Dedifferentiated amniotic fluid mesenchymal stem cell (primary cell): ENCODE data around the gene HSPG2.
"Not testable (repeated sequence)": the region's sequence is repeated elsewhere in the genome, so short reads cannot be mapped to it uniquely, and the experiment has no call there.

ENCODE experiments used
- DNase-seq: peaks from one replicate; pipeline ENCODE4 v3.0.0-alpha.2; 2016; ENCODE audit errors: extremely low spot score

Gene HSPG2

DNA sequence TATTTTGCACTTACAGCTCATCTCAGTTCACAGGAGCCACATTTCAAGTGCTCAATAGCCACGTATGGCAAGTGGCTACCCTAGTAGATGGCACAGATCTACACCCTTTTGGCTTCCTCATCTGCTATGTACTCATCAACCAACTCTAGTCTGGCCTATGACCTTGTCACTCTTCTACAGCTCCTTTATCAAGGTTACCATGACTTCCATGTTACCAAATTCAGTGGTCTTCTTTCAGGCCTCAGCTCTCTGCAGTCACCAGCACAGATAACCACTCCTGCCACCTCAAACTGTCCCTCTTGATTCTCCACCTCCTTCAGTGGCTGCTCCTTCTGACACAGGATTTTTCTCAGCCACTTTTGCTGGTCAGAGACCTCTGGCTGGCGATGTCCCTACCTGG, 142.5 kb downstream of the HSPG2 start:
- DNase-seq, result no peak

DNA sequence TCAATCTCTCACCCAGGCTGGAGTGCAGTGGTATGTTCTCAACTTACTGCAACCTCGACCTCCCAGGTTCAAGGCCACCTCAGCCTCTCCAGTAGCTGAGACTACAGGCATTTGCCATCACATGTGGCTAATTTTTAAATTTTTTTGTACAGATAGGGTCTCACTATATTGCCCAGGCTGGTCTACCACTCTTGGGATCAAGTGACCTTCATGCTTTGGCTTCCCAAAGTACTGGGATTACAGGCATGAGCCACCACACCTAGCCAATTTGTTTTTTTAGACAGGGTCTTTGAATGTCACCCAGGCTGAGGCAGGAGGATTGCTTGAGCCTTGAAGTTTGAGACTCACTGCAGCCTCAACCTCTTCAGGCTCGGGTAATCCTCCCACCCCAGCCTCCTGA, 144.0 kb downstream of the HSPG2 start:
- no peak for DNase-seq

DNA sequence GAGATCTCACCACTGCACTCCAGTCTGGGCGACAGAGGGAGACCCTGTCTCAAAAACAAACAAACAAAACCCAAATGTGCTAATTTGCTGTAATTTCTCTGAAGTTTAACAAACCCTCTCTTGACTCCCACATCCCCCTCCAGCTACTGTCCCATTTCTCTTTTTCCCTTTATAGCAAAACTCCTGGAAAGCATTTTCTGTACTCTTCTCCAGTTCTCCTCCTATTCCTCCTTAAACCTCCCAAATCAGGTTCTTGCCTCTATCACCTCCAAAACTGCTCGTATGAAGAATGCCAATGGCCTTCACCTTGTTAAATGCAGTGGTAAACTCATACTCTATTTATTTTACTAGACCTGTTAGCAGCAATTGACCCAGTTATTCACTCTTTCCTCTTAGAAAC, 150.5 kb downstream of the HSPG2 start:
- no peak for DNase-seq

DNA sequence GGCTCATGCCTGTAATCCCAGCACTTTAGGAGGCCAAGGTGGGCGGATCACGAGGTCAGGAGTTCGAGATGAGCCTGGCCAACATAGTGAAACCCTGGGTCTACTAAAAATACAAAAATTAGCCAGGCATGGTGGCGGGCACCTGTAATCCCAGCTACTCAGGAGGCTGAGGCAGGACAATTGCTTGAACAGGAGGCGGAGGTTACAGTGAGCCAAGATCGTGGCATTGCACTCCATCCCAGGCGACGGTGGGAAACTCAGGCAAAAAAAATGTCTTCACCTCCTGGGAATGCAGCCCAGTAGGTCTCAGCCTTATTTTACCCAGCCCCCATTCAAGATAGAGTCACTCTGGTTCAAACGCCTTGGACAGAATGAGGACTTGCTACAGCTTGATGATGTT, 151.3 kb downstream of the HSPG2 start:
- not testable (repeated sequence) for DNase-seq

DNA sequence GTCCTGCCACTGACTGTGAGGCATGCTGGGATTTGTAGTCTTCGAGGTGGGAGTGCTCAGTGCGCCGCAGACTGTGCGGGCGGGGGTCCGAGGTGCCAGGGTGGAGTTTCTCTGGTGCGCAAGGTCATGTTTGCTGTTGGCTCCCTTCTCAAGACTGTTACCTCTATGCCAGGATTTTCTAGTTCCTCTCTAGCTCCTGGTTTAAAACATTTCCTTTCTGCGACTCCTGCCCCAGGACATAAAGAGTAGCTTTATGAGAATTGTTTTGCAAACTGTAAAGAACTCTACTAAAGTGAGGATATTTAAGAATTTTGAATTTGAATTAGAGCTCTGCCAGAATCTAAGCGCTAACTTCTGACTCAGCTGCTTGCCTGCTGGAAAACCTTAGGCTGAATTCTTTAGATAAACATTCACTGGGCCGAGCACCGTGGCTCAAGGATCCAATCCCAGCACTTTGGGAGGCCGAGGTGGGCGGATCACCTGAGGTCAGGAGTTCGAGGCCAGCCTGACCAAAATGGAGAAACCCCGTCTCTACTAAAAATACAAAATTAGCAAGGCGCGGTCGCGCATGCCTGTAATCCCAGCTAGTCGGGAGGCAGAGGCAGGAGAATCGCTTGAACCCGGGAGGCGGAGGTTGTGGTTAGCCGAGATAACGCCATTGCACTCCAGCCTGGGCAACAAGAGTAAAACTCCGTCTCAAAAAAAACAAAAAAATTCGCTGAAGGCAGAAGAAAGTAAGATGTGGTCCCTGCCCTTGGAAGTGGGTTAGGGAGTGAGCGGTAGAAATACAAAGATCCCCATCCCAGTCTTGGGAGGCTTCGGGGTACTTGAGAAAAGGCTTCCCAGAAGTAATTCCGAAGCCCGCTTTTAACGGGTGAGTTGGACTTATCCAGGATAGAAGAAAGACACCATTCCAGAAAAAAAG, 153.2 kb downstream of the HSPG2 start:
- DNase-seq, result peak; percentile 52

DNA sequence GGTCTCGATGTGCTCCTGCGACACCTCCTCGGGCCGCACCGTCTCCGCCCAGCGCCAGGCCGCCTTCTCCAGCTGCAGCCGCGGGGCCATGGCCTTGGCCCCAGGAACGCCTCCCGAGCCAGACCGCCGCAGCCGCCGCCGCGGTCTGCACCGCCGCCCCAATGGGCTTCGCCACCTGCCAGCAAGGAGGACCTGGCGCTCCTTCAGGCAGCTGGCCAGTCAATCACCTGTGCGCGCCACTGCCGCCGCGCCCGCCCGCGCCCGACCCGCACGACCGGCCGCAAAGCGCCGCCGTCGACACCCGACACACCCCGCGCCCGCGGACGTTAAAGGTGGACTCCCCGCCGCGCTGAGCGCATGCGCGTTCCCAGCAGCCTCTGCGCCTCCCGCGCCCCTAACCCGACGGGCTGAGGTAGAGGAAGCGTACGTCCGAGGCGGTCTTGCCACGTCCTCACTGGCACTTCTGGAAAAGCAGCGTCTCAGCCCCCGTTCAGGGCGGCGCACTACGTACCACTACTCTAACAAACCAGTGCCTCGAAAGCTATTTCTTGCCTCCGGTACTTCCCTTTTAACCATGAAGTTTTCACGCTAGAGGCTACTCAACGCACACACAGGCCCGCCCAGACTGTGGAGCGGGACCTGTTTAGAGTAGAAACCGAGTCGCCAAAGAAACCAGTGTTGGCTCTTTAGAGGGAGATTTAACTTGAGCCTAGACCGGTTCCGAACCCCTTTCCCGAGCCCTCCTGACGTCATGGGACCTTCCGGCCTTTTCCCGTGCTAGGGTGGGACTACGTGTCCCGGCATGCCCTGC, 154.0 kb downstream of the HSPG2 start, which contains the start of gene USP48:
Gene USP48, minus strand, starts transcription at position 282 of the 811 bp plus-strand sequence. Its CDS starts 192 bp downstream, at position 90.
- DNase-seq, result peak; percentile 97

DNA sequence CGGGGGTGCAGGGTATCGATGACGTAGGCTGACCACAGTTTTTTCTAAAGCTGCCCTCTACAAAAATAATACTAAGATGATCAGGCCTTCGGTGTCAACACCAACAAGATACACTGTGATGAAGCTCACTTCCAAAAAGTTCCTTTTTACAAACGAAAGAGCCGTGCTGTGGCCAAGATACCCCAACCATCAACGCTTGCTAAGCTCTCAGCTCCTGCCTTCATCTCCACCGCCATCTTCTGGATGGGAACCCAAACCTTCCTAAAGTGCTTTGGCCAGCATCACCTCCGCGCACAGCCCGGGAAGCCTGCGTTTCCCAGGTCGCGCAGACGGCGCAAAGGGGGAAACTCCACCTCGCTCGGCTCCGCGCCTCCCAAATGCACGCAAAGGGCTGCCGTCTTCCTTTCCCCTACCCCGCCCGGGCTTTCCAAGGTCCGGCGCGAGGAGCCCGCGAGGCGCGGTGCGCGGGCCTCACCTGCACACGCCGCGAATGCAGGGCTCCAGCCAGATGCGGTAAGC, 154.7 kb downstream of the HSPG2 start:
- DNase-seq, result peak; percentile 28

DNA sequence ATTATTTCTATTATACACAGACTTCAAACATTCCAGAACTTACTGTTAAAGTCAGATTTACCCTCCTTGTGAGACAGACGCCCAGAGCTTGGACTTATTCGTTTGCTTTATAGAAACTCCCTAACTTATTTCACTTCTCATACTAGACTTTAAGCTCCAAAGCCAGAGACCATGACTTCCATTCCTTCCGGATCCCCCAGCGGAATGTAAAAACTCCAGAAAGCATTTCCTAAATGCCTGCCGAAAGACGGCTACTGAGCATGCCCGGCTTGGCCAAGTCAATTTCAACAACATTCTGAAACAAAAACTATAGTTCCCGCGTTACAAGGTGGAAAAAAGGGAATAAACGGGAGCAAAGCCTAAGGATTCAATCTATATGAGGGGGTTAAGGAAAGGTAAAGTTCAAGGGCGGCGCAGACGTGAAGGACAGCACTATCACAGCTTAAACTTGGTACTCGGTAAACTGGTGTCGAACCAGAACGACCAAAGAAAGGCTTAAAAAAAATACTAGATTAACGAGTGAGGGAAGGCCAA, 155.2 kb downstream of the HSPG2 start:
- DNase-seq, result peak; percentile 65

DNA sequence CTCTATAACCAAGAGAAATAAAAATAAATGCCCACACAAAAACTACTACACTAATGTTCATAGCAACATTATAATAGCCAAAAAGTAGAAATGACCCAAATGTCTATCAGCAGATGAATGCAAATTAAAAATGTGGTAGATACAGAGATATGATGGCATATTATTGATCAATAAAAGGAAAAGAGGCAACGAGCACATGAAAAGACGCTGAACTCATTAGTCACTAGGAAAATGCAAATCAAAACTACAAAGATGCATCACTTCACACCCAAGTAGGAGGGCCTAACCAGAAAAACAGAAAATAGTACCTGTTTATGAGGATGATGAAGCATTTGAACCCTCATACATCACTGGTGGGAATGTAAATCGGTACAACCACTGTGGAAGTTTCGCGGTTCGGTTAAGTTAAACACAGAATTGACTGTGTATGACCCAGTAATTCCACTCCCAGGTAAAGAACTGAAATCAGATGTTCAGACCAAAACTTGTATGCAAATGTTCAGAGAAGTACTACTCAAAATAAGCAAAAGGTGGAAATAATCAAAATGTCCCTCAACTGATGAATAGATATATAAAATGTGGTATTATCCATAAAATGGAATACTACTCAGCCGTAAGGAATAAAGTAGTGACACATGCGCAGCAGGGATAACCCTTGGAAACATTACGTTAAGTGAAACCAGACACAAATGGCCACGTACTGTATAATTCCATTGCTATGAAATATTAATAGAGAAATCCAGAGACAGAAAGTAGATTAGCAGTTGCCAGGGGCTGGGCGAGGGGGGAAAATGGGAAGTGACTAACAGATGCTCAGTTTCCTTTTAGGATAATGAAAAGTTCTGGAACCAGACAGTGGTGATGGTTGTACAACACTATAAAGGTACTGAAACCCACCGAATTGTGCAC, 157.2 kb downstream of the HSPG2 start:
- DNase-seq, result no peak

DNA sequence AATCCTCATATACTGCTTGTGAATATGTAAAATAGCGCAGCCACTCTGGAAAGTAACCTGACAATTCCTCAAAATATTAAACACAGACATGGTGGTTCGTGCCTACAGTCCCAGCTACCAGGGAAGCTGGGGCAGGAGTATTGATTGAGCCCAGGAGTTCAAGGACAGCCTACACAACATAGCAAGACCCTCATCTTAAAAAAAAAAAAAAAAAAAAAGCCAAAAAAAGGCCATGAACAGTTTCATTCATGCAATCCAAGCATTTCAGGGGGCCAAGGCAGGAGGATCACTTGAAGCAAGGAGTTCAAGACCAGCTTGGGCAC, 158.7 kb downstream of the HSPG2 start:
- DNase-seq, result no peak

DNA sequence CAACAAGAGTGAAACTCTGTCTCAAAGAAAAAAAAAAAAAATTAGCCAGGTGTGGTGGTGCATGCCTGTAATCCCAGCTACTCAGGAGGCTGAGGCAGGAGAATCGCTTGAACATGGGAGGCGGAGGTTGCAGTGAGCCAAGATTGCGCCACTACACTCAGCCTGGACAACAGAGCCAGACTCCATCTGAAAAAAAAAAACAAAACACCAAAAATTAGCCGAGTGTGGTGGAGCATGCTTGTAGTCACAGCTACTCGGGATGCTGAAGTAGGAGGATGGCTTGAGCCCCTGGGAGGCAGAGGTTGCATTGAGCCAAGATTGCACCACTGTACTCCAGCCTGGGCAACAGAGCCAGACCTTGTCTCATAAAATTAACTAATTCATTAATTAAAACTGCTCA, 160.2 kb downstream of the HSPG2 start:
- not testable (repeated sequence) for DNase-seq

DNA sequence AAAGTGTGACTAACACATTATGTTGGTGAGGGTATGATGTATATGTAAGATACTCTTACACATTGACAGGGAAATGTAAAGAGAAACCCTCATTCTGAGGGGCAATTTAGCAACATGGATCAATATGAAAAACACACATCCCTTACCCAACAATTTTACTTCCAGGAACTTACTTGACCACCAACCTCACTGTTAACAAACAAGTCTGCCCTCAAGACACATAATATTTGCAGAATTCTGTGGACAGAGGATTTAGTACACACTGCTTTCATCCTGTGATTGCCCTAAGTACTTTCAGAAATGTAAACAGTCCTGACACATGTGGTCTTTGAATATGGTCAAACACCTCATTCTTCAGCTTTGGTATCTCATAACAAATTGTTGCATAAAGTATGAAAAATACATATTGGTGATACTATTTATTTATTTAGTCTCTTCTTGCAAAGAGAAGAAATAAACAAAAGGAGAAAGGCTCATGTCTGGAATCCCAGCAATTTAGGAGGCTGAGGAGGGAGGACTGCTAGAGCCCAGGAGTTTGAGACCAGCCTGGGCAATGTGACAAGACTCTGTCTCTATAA, 161.0 kb downstream of the HSPG2 start:
- no peak for DNase-seq

DNA sequence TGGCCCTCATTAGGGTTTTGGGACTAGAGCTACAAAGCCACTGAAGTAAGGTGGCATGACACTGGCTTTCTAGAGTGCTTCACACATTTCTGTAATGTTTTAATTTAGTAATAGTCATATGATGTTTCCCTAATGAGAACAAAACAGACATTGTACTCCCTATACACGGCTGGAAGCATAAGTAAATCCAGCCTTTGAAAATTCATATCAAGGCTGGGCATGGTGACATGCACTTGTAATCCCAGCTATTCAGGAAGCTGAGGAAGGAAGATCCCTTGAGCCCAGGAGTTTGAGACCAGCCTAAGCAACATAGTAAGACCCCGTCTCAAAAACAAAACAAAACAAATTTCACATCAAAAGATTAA, 161.6 kb downstream of the HSPG2 start:
- DNase-seq, result no peak

DNA sequence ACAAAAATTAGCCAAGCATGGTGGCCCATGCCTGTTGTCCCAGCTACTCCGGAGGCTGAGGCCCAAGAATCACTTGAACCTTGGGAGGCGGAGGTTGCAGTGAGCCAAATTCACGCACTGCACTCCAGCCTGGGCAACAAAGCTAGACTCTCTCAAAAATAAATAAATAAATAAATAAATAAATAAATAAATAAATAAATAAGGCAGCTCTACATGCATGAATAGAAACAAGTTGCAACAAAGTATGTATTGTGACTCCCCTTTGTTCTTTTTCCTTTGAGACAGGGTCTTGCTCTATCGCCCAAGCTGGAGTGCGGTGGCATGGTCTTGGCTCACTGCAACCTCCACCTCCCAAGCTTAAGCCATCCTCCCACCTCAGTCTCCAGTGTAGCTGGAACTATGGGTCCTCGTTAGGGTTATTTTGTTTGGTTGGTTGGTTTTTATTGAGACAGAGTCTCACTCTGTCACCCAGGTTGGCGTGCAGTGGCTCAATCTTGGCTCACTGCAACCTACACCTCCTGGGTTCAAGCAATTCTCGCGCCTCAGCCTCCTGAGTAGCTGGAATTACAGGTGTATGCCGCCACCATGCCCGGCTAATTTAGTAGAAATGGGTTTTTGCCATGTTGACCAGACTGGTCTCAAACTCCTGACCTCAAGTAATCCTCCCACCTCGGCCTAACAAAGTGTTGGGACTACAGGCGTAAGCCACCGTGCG, 162.1 kb downstream of the HSPG2 start:
- no peak for DNase-seq

DNA sequence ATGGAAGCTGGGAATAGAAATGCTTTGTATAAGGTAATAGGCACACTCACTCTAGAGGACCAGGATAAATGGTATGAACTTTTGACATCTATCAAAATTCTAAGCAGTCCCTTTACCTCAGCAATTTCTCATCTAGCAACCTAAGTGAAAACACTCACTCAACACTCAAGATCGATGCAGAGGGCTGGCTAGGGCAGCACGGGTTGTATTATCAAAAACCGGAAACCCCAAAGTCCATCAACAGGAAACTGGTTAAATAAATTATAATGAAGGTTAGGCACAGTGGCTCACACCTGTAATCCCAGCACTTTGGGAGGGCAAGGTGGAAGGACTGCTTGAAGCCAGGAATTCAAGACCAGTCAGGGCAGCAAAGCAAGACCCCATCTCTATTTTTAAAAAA, 163.5 kb downstream of the HSPG2 start:
- DNase-seq, result no peak
